Lower lobe of right lung (tissue), 2 donors: Measurements from ENCODE around the gene NFATC2. TPM values are rescaled to one million over a fixed set of nuclear protein-coding genes. Genes with fewer than 3 reads are reported as not detected.

Experiments
- ATAC-seq, 2 donors: fragments of 200-7000 bp; cut with Tn5 transposase; one replicate each; pipeline ENCODE4 v1.9.1; 2020 to 2022; ENCODE audit warnings: mild to moderate bottlenecking in 2 of 2, moderate library complexity in 2 of 2
- DNase-seq: peaks from one replicate; pipeline ENCODE4 v3.0.0-alpha.2; 2020
- H3K27ac ChIP-seq: fragments of 200-600 bp; one replicate; pipeline ENCODE4 v1.8.0; 2022
- H3K27me3 ChIP-seq: fragments of 200-600 bp; one replicate; pipeline ENCODE4 v1.8.0; 2022; ENCODE audit warnings: low read depth
- H3K36me3 ChIP-seq: fragments of 200-600 bp; one replicate; pipeline ENCODE4 v1.8.0; 2022; ENCODE audit warnings: mild to moderate bottlenecking
- H3K4me1 ChIP-seq: fragments of 200-600 bp; one replicate; pipeline ENCODE4 v1.8.0; 2022
- H3K4me3 ChIP-seq: fragments of 200-600 bp; one replicate; pipeline ENCODE4 v1.8.0; 2022; ENCODE audit warnings: mild to moderate bottlenecking
- H3K9me3 ChIP-seq: fragments of 200-600 bp; one replicate; pipeline ENCODE4 v1.8.0; 2022
- CTCF ChIP-seq: fragments of 200-600 bp; IDR thresholded peaks from one replicate; pipeline ENCODE4 v1.8.0; 2022; ENCODE audit warnings: antibody characterized with exemption, mild to moderate bottlenecking
- intact Hi-C: fragments of 100-400 bp; cut with DNase I; formaldehyde crosslinking; loops from one replicate; pipeline ENCODE4 v1.11.0; 2022
- total RNA-seq: library from RNA; stranded (reverse); fragmentation: NEBNext Ultra II Directional; extraction: Animal tissue kit (Norgen Biotek cat#: 25700); gene quantifications from one replicate; pipeline ENCODE4 v1.2.1, GENCODE V29; 2021
- donor health status: DM: no; HTN: yes; CAD: no; lungs with severe emphysema.

The NFATC2 gene
- total RNA-seq, 1 donor from 2014 or later = 6.6 TPM

GRCh38 chr20:51491393-51491792, 51.1 kb downstream of the NFATC2 start:
- peak in 1 of 2 donors; percentile 10 for ATAC-seq
- DNase-seq = no peak
- Histone ChIP-seq H3K36me3 (no peaks in the 10 kb centered on the region), H3K4me3 (no peak overlapping the region), H3K4me1 (peaks cover 46% of the 10 kb centered on the region), H3K27me3 (no peaks in the 10 kb centered on the region), H3K9me3 (no peaks in the 10 kb centered on the region), H3K27ac (no peak overlapping the region)
- intact Hi-C loops = no loop called here
- TF ChIP-seq CTCF = no peak

GRCh38 chr20:51490635-51491034, 51.9 kb downstream of the NFATC2 start:
- ATAC-seq = no peak
- Histone ChIP-seq H3K9me3 (no peaks in the 10 kb centered on the region), H3K27ac (no peak overlapping the region), H3K27me3 (no peaks in the 10 kb centered on the region), H3K36me3 (no peaks in the 10 kb centered on the region), H3K4me1 (peaks cover 39% of the 10 kb centered on the region), H3K4me3 (no peak overlapping the region)
- no peak for DNase-seq
- intact Hi-C loops = no loop called here
- no peak for TF ChIP-seq CTCF

GRCh38 chr20:51489611-51490010, 52.9 kb downstream of the NFATC2 start:
- ATAC-seq (no peak), DNase-seq (no peak)
- Histone ChIP-seq H3K4me3 (no peak overlapping the region), H3K9me3 (no peaks in the 10 kb centered on the region), H3K27me3 (no peaks in the 10 kb centered on the region), H3K4me1 (peaks cover 28% of the 10 kb centered on the region), H3K36me3 (no peaks in the 10 kb centered on the region), H3K27ac (no peak overlapping the region)
- intact Hi-C loops = no loop called here
- no peak for TF ChIP-seq CTCF

GRCh38 chr20:51488331-51488730, 54.2 kb downstream of the NFATC2 start:
- H3K36me3 ChIP-seq = no peaks in the 10 kb centered on the region
- intact Hi-C loops = no loop called here
- TF ChIP-seq CTCF = no peak
- H3K27ac ChIP-seq = no peak overlapping the region
- DNase-seq (no peak), ATAC-seq (no peak)
- no peaks in the 10 kb centered on the region for H3K27me3 ChIP-seq
- no peaks in the 10 kb centered on the region for H3K9me3 ChIP-seq
- H3K4me3 ChIP-seq = no peak overlapping the region
- H3K4me1 ChIP-seq = peaks cover 16% of the 10 kb centered on the region

GRCh38 chr20:51487565-51488268, 54.8 kb downstream of the NFATC2 start:
- no peak for TF ChIP-seq CTCF
- no peak for ATAC-seq

More at GRCh38 chr20:51487565-51488268, 54.8 kb downstream of the NFATC2 start:
- no peak overlapping the region for H3K4me3 ChIP-seq
- no peaks in the 10 kb centered on the region for H3K27me3 ChIP-seq
- DNase-seq = no peak
- H3K4me1 ChIP-seq = peaks cover 9% of the 10 kb centered on the region
- H3K36me3 ChIP-seq = no peaks in the 10 kb centered on the region
- no peaks in the 10 kb centered on the region for H3K9me3 ChIP-seq
- H3K27ac ChIP-seq = no peak overlapping the region
- intact Hi-C loops = no loop called here
